Cardiac fibroblast (primary cell): ENCODE data around the gene STK40.

Experiments
- DNase-seq, 2 donors: peaks; one replicate each; pipeline versions ENCODE4 v3.0.0 to v3.0.0-alpha.2; 2010; ENCODE audit warnings: low read depth in 2 of 2
- H3K4me3 ChIP-seq, 2 donors: replicated peaks in 1 of 2; 1 replicate in 1 of 2; 2 replicates in 1 of 2; pipeline ENCODE4 v1.5.1; 2011; ENCODE audit warnings: low read depth in 2 of 2, low read length in 2 of 2, mild to moderate bottlenecking in 2 of 2, moderate library complexity in 1 of 2
- TF ChIP-seq, protein P1 (sequence below): IDR thresholded peaks from one replicate; pipeline ENCODE4 v1.5.1; 2011; ENCODE audit warnings: low read depth, mild to moderate bottlenecking, low read length, inconsistent platforms

Gene STK40

DNA sequence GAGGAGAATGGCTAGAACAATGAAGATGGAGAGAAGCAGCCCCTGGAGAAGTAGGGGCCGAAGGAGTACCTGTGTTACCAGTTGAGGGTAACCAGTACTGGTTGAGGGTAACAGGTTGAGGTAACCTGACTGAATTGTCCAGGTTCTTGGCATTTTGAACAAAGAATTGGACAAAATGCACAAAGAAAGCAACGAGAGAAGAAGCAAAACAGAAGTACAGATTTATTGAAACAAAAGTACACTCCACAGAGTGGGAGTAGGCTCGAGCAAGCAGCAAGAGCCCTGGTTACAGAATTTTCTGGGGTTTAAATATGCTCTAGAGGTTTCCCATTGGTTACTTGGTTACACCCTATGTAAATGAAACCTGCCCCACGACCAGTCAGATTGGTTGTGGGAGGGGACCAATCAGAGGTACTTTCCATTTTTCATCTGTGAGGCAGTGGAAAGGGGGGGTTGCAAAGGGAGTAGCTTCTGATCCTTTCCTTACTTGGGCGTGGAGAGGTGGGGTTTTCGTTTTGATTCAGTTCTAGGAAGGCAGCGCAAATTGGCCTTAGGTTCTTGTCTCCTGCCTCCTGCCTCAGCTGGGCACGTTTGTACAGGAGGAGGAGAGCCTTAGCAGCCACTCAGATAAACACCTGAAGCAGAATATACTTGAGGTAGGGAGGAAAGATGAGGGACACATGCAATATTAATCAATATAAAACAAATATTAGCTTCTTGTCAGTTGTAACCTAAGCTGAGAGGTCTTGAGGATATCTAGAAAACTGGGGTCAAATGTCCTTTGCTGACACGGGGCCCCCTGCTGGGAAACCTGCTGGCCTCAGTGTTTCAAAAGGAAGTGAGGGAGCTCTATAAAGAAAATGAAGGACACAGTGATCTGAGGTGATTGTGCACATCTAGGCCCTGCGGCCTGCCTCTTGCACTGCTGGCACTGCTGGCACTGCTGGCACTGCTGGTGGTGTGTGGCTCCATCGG is 26.2 kb upstream of the STK40 start:
- peak; percentile 33 to 44 for DNase-seq
- TF ChIP-seq, protein P1, sequence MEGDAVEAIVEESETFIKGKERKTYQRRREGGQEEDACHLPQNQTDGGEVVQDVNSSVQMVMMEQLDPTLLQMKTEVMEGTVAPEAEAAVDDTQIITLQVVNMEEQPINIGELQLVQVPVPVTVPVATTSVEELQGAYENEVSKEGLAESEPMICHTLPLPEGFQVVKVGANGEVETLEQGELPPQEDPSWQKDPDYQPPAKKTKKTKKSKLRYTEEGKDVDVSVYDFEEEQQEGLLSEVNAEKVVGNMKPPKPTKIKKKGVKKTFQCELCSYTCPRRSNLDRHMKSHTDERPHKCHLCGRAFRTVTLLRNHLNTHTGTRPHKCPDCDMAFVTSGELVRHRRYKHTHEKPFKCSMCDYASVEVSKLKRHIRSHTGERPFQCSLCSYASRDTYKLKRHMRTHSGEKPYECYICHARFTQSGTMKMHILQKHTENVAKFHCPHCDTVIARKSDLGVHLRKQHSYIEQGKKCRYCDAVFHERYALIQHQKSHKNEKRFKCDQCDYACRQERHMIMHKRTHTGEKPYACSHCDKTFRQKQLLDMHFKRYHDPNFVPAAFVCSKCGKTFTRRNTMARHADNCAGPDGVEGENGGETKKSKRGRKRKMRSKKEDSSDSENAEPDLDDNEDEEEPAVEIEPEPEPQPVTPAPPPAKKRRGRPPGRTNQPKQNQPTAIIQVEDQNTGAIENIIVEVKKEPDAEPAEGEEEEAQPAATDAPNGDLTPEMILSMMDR: no peak
- H3K4me3 ChIP-seq: no peak overlapping the region

DNA sequence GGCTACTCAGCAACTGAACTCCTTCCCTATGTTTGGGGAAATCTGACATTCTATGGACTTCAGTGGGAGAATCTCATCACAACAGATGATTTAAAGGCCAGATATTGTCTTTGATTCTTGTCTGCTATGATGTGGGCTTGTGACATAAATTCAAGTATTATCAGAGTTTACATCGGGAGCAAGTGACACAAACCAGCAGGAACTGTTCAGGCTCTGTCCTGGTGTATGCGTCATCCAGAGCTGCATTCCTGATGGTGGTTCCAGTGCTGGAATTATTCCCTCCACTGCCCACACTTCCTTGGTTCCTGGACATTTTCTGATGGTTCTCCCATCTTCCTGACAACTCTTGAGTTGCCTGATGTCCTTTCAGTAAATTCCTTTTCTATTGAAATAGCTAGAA is 22.8 kb upstream of the STK40 start:
- no peak overlapping the region for H3K4me3 ChIP-seq
- TF ChIP-seq, protein P1: no peak
- peak in 1 of 2 donors; percentile 52 for DNase-seq

DNA sequence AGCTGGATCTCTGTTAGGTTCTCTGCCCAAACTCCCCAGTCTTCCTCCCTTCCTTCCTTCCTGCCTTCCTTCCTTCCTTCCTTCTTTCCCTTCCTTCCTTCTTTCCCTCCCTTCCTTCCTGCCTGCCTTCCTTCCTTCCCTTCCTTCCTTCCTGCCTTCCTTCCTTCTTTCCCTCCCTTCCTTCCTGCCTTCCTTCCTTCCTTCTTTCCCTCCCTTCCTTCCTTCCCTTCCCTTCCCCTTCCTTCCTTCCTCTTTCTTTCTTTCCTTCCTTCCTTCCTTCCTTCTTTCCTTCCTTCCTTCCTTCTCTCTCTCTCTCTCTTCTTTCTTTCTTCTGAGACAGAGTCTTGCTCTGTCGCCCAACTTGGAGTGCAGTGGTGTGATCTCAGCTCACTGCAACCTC is 20.7 kb upstream of the STK40 start:
- H3K4me3 ChIP-seq: no peak overlapping the region
- DNase-seq: no peak
- TF ChIP-seq, protein P1: no peak

DNA sequence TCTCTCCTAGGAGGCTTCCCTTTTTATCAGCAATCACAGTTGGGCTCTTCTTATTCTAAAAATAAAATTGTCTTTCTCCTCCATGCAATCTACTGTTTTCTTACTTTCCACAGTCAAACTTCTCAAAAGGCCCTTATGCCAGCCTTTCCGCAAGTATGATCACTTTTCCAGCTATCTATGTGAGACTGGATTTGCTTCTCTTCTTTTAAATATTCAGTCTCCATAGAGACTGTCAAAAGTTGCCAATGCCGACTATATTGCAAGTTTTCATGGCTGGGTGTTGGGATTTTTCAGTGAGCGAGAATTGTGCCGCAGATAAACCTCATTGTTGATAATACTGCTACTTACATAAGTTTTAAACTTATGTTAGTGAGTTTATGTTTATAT is 16.8 kb upstream of the STK40 start:
- no peak for DNase-seq
- no peak overlapping the region for H3K4me3 ChIP-seq
- TF ChIP-seq, protein P1: no peak

DNA sequence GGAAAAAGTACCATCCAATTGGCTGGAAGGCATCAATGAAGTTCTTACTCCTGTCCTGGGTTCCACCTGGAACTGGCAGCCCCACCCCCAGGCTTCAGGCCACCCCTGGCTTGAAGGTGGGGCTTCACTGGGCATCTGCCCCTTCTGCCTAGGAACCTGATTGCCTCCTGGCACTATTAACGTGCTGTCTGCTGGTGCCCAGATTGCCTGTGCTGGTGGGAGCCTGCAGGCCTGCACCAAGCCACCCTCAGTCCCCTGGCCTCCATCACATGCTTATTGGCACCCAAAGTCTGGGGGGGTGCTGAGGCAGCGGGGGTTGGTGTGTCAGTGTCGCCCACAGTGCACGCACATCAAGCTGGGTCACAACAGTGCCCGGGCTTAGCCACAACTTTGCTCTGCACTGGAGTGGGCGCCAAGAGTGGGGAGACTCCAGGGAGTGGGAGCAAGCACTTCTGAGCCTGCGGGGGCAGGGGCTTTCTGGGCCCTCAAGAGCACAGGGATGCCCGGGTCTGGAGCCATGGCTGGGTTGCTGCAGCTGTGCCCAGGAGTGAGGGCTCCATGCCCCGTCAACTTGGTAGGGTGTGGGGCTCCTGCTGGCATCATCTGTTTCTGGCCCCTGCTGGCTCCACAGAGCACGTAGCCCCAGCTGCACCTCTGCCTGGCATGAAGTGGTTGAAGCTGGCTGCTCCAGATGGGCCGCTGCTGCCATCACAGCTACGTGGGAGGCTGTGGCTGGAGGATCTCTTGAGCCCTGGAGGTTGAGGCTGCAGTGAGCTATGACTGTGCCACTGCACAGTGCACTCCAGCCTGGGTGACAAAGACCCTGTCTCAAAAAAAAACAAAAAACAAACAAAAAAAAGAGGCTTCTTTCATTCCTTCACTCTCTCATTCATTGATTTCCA is 16.1 kb upstream of the STK40 start:
- DNase-seq: no peak
- TF ChIP-seq, protein P1: no peak
- H3K4me3 ChIP-seq: peak overlapping the region in 1 of 2 donors; percentile 27

DNA sequence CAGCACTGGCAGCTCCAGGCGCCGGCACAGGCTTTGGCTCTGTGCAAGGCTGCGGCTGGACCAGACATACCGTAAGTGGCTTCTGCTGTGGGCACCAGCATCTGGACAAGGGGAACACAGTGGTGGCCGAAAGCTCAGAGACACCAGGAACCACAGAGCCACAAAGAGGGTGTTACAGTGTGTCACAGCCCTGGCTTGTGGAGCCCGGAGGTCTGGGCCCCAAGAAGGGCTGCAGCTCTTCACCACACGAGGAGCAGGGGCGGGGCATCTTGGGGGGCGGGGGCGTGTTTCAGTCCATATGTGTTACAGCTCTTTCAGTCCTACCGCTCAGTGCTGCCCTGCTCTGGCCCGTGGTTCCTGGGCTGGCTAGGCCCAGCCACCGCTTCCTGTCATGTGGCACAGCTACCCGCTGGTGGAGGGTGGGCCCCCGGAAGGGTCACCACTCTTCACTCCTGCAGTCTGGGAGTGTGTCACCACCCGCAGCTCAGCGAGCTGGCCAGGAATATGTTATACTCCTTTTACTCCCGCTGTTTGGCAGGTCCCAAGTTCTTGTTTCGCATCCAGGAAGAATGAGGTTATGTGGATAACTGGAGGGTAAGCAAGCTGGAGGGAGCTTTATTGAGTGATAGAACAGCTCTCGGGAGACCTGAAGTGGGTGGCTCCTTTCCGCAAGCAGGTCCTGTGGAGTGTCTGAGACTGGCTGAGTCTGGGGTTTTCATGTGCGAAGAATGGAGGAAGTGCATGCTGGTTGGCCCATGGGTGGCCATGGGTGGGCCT is 15.3 kb upstream of the STK40 start:
- H3K4me3 ChIP-seq: peak overlapping the region in 1 of 2 donors; percentile 27
- TF ChIP-seq, protein P1: no peak
- peak; percentile 41 to 66 for DNase-seq
